HK-2 (cell line): ENCODE data around the gene PABPC1L.

ENCODE experiments used
- DNase-seq: peaks from one replicate; pipeline ENCODE4 v3.0.0-alpha.2; 2018; ENCODE audit not compliant: unreplicated experiment

PABPC1L gene

DNA sequence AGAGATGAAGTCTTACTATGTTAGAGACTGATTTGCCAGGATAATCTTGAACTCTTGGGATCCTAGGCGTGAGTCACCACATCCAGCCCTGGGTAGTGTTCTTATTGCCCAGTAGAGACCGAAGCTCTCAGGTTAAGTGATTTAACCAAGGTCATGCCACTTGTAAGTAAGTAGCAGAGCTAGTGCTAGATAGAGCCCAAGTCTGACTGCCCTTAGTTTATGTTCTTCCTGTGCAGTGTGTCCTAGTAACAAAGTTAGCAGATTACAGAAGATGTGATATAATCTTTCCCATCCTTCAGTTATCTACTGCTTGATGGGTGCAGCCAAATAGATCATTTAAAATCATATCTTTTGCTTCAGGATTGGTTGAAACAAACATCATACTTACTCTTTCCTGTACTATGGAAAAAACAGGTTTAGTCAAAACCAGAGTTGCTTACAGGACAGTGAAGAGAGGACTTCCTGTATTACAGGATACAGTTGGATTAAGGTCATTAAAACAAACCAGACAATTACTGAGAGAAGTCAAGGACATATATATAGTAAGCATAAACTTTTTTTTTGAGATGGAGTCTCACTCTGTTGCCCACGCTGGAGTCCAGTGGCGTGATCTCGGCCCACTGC lies 9.5 kb upstream of the PABPC1L start:
- no peak for DNase-seq

DNA sequence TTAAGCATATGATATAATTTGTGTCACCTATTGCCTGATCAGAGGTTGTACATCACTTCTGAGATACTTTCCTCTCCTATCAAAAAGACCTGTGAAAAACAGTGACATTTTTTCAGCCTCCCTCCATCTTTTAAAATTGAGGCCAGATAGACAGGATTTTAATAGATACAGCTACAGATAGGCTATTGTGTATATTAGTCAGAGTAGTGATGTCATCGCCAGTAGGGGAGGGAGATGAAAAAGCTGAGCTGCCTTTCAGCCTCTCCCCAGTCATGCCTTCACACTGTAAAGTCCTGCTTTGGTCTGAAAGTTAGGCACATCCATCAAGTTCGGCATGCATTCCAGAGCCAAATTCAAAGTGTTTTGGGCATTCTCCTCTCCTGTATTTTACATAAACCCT lies 7.9 kb upstream of the PABPC1L start:
- no peak for DNase-seq

DNA sequence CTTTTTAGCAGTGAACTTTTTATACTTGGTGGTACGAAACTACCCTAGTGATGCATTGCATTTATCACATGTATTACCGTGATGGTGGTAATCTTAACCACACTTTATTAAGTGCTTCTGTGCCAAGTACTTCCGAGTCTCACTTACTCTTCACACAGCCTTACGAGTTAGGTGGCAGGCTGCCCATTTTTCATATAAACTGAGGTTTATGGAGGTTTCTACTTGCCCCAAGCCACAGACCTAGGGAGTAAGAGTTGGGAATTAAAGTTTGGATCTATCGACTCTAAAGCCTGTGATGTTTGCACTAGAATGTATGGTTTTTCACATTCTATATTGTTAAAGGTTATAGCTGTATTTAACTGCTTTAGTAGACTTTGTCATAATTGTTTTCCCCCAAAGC lies 5.5 kb upstream of the PABPC1L start:
- no peak for DNase-seq

DNA sequence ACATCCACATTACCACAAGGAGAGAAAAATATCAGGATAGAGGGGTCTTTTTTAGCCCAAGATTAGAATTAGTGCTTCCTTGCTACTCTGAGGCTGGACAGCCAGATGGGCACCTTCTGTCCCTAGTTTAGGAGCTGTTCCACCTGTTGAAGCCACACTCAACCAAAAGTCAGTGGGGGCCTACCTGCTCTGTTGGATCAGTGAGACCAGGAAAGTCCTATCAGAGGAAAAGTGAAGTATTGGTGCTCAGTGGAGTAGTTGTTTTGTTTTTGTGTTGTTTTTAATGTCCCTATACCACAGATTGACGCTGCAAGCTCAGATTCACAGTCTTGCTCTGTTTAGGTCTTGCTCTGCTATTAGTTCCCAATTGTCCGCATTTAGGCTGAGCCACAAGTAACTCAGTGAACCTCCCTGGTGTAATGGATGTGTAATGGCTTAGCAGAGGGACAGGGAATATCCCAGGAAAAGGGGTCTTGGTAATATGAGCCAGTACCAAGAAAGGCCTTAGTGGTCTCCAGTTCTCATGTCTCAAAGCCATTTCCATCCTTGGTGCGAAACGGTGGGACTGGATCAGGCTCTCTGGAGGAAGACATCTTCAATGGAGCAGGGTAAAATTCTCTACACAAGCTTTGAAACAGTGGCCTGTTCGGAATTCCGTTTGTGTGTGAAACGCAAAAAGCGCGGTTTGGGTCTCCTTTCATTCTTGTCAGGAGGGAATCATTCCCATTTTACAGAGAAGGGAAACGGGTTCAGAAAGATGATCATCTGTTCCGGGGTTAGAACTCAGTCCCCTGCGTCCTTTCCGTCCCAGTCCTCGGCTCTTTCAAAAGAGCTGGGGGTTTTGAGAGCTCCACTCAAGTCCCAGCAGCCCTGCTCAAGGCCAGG lies 631 bp upstream of the PABPC1L start:
- no peak for DNase-seq

DNA sequence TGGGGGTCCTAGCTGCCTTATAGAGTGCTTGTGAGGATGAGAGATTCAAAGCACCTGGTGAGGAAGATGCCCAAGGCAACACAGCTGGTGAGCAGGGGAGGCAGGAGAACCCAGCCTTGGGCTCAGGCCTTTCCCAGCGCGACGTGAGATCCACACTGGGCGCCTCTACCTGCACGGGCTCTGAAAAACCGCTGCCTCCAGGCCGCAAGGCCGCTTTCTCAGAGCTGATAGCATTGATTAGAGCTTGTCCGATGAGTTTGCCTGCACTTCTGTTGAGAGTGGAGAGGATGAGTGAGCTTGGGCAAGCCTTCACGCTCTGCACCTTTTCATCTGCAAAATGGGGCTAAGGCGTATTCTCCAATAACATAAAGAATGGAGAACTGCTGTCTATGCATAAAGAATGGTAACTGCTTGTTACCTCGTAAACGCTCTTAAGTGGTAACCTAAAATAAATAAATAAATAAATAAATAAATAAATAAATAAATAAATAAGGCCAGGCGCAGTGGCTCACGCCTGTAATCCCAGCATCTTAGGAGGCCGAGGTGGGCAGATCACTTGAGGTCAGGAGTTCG lies 916 bp downstream of the PABPC1L start:
- peak; percentile 37 for DNase-seq

DNA sequence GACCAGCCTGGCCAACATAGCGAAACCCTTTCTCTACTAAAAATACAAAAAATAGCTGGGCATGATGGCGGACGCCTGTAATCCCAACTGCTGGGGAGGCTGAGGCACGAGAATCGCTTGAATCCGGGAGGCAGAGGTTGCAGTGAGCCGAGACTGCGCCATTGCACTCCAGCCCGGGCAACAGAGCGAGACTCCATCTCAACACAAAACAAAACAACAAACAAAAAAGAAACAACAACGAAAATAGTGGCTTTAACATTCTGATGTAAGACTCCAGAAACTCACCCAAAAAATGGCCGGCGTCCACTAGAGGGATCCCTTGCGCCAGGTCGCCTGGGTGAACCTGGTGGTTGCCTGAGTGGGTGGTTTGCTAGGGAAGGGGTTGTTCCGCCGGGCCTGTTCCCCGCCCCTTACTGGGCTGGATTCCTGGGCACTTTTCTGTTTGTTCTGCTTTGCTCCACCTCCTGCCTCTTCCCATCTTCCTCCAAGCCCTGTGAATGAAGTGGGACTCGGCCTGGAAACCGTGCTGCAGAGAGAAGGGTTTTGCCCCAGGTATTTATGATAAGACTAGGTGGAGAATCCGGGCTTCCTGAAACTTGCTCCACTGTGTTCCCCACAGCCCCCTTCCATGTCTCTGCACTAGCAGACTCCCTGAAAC lies 1.5 kb downstream of the PABPC1L start:
- peak; percentile 85 for DNase-seq

DNA sequence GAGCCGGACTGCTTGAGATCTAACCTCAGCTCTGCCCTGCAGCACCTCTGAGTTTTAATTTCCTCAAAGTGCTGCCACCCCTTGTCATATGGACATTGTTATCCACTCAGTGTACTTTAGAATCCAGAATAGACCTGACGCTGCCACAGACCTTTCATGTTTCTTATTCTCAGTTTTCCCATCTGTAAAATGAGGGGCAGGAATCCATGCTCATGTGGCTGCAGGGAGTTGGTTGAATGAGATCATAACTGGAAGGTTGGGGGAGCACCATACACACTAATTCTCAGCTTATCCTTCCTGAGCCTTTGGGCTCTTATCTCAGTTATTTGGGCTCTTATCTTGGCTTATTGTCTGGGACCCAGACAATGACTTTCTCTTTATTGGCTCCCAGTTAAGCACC lies 2.3 kb downstream of the PABPC1L start:
- no peak for DNase-seq

DNA sequence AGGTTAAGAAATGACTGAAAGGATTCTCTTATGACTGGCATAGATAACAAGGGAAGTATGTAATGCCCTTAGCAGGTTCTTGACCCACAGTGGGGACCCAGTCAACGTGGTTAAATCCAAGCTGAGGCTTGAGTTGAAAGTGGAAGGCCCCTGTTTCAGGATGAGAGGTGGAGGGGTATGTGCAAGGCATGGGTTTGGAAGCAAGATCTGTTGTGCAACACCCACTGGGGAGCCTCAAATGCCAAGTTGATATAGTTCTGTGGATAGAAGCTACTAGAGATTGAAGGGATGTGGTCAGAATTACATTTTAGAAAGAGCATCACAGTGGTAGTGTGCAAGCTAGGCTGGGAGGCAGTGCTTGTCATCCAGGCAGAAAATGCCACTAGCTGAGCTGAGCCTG lies 5.1 kb downstream of the PABPC1L start:
- no peak for DNase-seq

DNA sequence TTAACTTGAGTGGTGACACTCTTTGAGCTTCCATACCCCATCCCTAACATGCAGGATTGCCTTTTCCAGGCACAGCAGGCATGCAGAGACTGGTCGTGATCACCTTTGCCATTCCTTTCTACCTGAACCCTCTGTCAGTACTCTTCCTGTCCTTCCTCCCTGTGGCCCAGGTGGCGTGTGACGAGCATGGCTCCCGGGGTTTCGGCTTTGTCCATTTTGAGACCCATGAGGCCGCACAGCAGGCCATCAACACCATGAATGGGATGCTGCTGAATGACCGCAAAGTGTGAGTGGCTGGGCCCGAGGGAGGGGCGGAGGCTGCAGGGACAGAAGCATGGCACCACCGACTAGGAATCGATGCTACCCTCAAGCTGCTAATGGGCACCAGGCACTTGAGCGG lies 6.7 kb downstream of the PABPC1L start:
- DNase-seq: no peak

DNA sequence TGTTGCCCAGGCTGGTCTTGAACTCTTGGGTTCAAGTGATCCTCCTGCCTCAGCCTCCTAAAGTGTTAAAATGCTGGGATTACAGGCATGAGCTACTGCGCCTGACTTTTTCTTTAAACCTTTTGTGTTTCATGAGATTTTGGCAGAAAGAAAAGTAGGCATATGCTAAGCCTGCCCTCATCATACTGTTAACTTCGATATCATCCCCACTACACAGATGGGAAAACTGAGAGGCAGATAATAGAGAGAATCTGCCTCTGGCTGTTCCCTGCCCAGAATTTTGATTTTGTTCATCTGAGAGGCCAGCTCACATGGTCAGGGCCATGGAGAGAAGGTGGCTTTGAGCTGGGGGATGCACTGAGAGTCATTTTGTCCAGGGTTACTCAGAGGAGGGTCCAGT lies 7.5 kb downstream of the PABPC1L start:
- no peak for DNase-seq

DNA sequence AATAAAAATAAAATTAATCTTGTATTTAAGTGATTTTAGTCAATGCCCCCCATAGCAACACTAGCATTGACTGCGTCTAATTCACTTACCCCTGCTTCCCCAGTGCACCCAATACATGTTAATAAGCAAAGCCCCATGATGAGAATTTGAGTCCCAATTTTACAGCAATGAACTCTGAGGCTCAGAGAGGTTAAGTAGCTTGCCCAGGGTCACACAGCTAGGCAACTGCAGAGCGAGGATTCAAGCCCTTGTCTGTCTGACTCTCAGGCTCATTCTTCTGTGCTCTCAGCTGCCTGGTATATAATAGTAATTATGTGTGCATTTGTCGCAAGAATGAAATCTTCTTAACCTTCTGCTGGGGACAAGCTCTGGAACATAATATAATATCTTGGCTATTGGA lies 8.5 kb downstream of the PABPC1L start:
- DNase-seq: no peak

DNA sequence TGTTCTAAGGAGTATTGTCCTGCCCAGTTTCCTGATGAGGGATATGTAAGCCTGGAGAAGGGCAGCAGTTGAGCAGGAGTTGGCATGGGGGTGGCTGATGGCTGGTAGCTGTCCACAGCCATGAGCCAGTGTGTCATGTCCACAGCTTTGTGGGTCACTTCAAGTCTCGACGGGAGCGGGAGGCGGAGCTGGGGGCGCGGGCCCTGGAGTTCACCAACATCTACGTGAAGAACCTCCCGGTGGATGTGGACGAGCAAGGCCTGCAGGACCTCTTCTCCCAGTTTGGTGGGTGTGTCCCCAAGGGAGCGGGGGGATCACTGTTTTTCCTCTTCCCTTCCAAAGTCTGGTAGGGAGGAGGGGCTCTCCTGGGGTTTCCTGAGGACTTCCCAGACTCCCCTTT lies 8.9 kb downstream of the PABPC1L start:
- no peak for DNase-seq

DNA sequence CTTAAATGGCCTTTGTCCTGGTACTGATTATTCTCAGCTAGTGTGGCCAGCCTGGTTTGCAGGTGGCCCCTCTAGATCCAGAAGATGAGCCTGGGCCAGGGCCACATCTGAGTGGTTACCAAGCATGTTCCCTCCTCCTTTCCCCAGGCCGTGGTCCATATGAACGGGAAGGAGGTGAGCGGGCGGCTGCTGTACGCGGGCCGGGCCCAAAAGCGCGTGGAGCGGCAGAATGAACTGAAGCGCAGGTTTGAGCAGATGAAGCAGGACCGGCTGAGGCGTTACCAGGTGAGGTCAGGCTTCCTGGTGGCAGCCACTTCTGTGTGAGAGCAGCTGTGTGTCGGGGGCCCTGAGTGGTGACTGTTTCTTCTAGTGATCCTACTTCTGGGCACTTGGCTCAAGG lies 11.6 kb downstream of the PABPC1L start:
- DNase-seq: no peak

DNA sequence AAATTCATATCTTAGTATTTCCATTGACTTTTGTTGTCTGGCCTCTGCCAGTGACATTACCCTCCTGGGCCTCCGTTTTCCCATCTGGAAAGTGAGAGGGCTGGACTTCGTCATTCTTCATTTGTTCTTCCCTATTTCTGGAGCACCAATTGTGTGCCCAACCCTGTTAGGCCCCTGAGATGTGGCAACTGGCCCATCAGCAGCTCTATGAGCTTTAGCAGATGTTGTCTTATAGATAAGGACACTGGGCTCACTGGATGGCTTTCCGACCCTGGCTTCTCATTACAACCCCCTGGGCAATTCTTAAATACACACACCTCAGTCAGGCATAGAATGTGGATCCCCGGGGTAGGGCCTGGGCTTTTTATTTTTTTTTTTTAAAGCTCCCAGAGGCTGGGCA lies 14.7 kb downstream of the PABPC1L start:
- DNase-seq: no peak

DNA sequence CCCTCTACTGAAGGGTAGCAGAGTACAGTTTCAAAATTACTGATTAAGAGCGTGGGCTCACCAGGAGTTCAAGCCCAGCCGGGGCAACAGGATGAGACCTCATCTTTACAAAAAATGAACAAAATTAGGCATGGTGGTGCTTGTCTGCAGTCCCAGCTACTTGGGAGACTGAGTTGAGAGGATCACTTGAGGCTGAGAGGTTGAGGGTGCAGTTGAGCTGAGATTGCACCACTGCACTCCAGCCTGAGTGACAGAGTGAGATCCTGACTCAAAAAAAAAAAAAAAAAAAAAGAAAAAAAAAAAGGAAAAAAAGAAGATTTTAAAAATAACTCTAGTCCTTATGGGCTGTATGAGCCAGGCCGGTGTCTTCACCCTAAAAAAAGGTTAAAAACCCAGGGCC lies 18.7 kb downstream of the PABPC1L start:
- no peak for DNase-seq

DNA sequence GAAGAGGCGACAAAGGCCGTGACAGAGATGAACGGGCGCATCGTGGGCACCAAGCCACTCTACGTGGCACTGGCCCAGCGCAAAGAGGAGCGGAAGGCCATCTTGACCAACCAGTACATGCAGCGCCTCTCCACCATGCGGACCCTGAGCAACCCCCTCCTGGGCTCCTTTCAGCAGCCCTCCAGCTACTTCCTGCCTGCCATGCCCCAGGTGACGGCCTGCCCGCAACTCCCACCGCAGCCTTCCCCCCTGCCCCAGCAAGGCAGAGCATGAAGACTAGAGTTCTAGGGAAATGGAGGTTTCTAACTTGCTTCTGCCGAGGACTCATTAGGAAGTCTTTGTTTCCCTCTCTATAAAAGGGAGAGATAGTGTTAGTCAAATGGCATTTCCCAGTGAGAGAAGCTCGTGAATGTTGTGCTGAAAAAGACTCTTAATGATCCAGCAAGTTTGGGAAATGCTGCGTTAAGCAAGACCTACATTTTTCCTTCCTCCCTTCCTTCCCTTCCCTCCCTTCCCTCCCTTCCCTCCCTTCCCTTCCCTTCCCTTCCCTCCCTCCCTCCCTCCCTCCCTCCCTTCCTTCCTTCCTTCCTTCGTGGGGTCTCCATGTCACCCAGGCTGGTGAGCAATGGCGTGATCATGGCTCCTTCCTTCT lies 20.8 kb downstream of the PABPC1L start:
- DNase-seq: no peak

DNA sequence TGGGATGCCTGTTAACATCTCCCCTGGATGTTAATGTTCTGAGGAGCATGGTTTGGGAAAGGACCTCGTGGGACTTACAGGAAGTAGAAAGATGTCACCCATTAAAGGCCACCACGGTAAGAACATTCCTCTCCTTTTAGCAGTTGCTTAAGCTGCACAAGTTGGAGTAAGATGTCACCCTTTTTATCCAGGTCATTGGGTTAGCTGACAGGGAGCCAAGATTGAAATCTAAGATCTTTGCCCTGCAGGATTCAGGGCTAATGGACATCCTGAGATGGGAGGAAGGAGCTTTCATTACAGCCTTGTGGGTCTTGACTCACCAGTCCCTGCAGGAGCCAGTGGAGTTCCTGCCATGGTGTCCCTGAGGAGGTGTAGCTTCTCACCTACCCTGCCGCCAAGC lies 22.1 kb downstream of the PABPC1L start:
- no peak for DNase-seq

DNA sequence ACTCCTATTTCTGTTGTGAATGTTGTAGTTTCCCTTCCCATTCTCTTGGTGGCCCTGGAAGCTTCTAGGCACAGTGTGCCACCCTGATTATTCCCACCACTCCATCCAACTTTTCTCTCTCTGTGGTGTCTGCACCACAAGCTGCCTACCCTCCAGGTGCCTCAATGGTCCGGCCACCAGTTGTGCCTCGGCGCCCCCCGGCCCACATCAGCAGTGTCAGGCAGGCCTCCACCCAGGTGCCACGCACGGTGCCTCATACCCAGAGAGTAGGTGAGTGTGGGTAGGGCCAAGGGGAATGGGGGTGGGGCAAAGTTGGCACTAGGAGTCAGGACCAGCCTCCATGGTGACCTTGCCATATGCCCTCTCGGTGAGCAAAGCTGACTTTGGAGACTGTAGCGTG lies 23.1 kb downstream of the PABPC1L start:
- DNase-seq: no peak

DNA sequence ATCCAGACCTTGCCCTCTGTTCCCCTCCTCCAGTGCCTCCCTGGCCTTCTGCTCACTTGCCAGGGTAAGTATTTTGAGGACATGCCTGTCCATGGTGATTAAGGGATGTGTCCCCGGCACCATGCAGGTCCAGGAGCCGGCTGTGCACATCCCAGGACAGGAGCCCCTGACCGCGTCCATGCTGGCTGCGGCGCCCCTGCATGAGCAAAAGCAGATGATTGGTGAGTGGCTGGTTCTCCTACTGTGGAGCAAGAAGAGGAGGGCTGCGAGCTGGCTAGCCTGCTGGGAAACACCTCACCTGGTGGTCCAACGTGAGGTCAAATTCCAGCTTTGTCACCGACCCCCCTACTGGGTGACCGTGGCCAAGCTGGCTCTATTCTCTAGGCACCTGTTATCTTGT lies 26.6 kb downstream of the PABPC1L start:
- no peak for DNase-seq

DNA sequence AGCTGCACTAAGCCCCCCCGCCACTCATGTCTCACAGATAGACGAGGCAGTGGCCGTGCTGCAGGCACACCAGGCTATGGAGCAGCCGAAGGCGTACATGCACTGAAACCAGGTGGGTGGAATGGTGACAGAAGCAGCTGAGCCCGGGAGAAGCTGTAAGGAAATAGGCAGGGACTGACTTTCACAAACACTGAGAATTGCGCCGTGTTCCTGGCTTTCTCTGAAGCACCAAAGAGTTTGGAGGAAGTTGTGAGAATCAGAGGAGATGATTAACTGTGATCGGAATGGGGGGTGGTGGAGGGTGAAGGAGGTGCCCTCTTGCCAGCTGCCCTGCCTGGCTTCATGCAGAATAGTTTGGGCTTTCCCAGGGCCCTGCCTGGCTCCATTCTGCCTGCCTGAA lies 28.8 kb downstream of the PABPC1L start:
- no peak for DNase-seq

DNA sequence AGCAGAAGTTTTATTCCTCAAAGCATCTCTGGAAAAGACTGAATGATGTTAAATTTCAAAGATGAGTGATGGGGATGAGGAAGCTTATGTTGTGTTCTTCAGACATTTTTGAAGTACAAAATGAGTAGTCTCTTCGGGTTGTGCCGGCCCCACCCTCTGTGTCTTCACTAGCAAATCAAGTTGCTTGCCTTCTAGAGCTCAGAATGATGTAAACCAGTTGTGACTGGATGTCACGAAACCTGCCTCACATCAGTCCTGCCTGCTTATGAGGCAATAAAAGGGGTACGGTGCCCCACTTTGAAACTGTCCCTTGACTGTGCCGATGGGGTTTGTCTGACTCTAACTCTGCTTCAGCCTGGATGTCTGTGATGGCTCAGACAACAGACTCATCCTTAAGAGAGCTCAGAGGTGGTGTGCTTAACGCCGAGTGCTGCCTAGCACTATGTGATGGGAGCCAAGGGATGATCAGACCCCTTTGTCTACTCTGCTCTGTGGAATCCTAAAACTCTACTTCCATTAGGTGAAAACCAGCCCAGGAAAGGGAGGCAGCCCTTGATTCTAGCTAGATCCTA lies 31.3 kb downstream of the PABPC1L start:
- no peak for DNase-seq
